Activated naive CD8-positive, alpha-beta T cell treated with anti-CD3 and anti-CD28 coated beads, Interleukin-2, amount 50 U/mL, for 16 hours (primary cell): ENCODE measurements around the gene TBATA.

Experiments used
- DNase-seq: peaks from one replicate; pipeline ENCODE4 v3.0.0-alpha.2; 2020; ENCODE audit warnings: low read depth, low spot score

The TBATA gene

GRCh38 chr10:70762441-70763175 lies 22.6 kb downstream of the TBATA start:
- no peak for DNase-seq

- no peak for DNase-seq
These were observed 23.3 kb downstream of the TBATA start for GRCh38 chr10:70761727-70762350.

GRCh38 chr10:70761031-70761601 lies 24.1 kb downstream of the TBATA start:
- no peak for DNase-seq

GRCh38 chr10:70760271-70760787 lies 24.8 kb downstream of the TBATA start:
- DNase-seq: no peak

GRCh38 chr10:70759781-70760180 lies 25.4 kb downstream of the TBATA start:
- DNase-seq: no peak

- DNase-seq: peak; percentile 26
These were observed 26.2 kb downstream of the TBATA start for GRCh38 chr10:70758757-70759514.

- no peak for DNase-seq
These were observed 27.3 kb downstream of the TBATA start for GRCh38 chr10:70757856-70758255.

- DNase-seq: no peak
These were observed 28.3 kb downstream of the TBATA start for GRCh38 chr10:70756700-70757360.

GRCh38 chr10:70753841-70754621 lies 31.1 kb downstream of the TBATA start:
- DNase-seq: no peak

GRCh38 chr10:70753026-70753663 lies 32.0 kb downstream of the TBATA start:
- DNase-seq: no peak

- no peak for DNase-seq
These were observed 32.6 kb downstream of the TBATA start for GRCh38 chr10:70752571-70752970.

- DNase-seq: no peak
These were observed 33.2 kb downstream of the TBATA start for GRCh38 chr10:70751991-70752390.

GRCh38 chr10:70751356-70751755 lies 33.8 kb downstream of the TBATA start:
- DNase-seq: no peak

- DNase-seq: no peak
These were observed 34.9 kb downstream of the TBATA start for GRCh38 chr10:70750156-70750703.

GRCh38 chr10:70749756-70750155 lies 35.4 kb downstream of the TBATA start:
- DNase-seq: no peak

- no peak for DNase-seq
These were observed 36.2 kb downstream of the TBATA start for GRCh38 chr10:70748801-70749573.

GRCh38 chr10:70748305-70748704 lies 36.9 kb downstream of the TBATA start:
- DNase-seq: no peak

- DNase-seq: no peak
These were observed 37.8 kb downstream of the TBATA start for GRCh38 chr10:70747192-70747965.
